HG02852 (cell line): ENCODE measurements around the gene GTF2A2.
"Not testable (repeated sequence)": the region's sequence is repeated elsewhere in the genome, so short reads cannot be mapped to it uniquely, and the experiment has no call there.

Source experiments
- ATAC-seq: cut with Tn5 transposase; IDR thresholded peaks from one replicate; pipeline ENCODE4 v1.9.1; 2021; ENCODE audit warnings: mild to moderate bottlenecking, moderate library complexity; ENCODE audit not compliant: unreplicated experiment

GTF2A2 gene, protein sequence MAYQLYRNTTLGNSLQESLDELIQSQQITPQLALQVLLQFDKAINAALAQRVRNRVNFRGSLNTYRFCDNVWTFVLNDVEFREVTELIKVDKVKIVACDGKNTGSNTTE

DNA sequence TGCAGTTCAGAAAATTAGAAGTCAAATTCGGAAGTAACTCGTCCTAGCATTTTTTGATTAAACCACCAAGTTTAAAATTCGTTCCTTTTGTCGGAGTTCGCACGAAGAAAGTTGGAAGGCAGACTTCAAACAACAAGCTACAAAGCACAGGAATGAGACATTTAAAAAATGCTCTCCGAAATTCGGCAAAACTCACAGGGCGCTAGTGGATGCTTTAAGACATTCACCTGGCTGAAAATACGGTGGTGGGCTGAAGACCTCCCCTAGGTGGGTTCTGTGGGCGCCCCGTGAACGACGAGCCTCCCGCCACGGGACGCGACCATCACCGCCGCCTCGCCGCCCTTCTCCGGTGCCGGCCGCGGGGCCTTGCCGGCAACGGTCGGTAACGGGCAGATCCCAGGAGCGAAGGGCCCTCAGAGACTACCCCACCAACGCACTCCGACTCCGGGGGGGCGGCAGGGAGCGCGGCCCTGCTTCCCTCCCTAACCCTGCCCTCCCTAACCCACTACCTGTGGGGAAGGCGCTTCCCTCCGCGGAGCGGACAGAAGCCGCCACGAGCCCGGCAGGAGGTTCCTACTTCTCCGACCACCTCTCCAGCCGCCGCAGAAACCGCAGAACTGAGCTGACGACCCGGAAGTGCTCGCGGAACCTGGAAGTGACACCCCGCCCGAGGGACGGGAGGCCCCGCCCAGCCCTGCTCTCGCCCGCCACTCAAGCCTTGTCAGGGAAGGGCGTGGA is at the start of gene GTF2A2:
GTF2A2 (minus strand) TSS at position 619 of the 738 bp plus-strand sequence. CDS start 5,238 bp downstream, outside the sequence.
- peak; percentile 99 for ATAC-seq

DNA sequence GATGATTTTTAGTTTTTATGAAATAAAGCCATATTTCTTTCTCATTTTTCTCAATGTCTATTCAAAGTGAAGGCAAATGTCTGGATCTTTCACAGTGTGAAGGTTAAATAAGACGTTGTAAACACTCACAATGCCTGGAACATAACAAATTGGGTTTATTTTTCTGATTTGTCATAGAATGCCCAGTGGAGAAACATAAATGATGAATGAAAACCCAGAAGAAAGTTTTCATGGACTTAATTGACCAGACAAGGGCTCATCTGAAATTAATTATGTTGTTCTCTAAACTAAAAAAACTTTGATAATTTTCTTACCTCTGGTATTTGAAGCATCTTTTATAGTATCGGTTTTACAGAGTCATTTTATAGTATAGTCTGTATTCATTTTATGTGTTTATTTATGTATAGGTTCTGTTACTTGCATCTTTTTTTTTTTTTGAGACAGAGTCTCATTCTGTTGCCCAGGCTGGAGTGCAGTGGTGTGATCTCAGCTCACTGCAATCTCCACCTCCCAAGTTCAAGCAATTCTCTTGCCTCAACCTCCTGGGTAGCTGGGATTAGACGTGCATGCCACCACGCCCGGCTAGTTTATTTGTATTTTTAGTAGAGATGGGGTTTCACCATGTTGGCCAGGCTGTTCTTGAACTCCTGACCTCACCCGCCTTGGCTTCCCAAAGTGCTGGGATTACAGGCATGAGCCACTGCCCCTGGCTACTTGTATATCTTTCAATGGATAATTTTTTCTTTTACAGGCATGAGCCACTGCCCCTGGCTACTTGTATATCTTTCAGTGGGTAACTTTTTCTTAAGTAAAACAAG is 46.9 kb upstream of the GTF2A2 start:
- ATAC-seq, result no peak

DNA sequence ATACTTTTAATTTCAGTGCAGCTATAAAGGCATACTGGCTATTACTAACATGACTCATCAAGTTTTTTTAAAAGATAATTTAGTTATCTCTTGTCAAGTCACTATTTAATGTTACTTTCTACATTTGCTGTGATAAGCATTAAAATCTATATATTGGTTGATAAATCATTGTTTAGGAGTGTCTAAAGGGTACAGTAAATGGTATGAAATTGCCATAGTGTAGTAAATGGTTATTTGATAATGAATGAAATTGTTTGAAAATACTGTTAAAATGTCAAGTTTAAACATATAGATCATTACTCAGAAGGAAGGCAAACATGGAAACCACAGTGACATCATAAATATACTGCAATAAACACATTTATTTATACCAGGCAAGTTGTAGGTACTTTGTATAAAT is 45.0 kb upstream of the GTF2A2 start:
- ATAC-seq, result no peak

DNA sequence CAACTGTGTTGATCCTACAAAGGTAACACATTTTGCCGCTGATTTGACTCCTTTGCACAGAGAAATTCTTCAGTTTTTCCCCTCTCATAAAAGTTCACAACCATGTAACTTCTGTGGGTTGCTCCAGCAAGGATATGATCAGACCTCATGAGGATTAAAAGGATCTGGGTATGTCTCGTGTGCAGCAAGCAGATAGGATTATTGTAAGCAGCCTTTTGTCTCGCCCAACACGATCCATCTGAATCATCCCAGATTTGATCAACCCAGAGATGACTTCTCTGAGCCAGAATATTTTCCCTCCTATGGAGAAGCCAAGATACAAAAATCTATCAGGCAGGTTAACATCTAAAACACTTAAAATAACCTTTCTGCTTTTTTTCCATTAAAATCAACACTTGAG is 44.6 kb upstream of the GTF2A2 start:
- ATAC-seq, result no peak

- ATAC-seq, result no peak
Observed at GRCh38 chr15:59699810-59700431, 42.6 kb upstream of the GTF2A2 start.

DNA sequence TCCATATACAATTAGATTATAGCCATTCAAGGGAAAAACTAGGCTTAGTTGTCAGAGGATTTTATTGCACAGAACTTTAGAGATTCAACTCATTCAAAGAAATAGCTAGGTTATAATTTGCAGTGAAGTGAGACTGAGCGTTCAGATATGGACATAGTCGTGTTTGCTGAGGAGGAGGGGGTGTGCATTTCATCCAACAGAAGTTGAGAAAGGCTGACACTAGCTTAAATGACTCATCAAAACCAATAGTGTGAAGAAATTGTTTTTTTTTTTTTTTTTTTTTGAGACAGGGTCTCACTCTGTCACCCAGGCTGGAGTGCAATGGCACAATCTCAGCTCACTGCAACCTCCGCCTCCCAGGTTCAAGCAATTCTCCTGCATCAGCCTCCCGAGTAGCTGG is 40.8 kb upstream of the GTF2A2 start:
- ATAC-seq, result not testable (repeated sequence)

- ATAC-seq, result no peak
Observed at GRCh38 chr15:59696332-59696731, 39.0 kb upstream of the GTF2A2 start.

DNA sequence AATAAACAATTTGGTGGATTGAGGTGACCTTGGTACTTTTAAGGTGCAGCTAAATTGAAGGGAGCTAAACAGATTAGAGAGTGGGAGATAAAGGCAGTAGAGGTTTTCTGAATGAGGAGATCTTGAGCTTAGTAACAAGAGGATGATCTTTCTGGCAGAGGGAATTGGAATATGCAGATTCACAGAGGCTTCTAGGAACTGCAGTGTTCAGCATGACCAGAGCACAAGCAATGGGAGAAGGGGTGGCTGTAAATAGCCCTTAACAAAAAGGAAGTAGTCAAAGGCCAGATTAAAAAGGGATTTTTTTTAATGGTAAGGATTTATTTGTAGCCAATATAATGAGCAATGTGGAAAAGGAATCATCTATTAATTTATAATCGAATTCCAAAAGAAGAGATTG is 37.5 kb upstream of the GTF2A2 start:
- no peak for ATAC-seq

GRCh38 chr15:59691194-59691805 is 34.0 kb upstream of the GTF2A2 start:
- ATAC-seq, result no peak

DNA sequence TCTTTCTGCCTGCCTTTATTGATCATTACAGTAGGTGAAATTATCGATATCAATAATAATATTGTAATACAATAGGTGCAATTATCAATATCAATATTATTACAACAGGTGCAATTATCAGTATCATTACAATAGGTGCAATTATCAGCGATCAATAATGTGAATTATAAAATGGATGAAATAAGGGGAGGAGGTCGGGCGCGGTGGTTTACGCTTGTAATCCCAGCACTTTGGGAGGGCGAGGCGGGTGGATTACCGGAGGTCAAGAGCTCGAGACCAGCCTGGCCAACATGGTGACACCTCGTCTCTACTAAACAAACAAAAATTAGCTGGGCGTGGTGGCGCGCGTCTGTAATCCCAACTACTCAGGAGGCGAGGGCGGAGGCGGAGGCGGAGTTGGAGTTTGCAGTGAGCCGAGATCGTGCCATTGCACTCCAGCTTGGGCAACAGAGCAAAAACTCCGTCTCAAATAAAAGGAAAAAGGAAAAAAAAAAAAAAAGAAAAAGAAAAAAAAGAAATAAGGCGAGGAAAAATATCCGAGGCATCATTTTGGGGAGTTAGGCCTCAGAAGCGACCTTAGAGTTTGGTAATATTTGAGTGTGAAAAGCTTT is 32.4 kb upstream of the GTF2A2 start:
- ATAC-seq, result no peak

- peak; percentile 85 for ATAC-seq
Observed at GRCh38 chr15:59688782-59689625, 31.7 kb upstream of the GTF2A2 start, which contains the start of gene BNIP2. Gene BNIP2, minus strand, starts transcription at chr15:59689320. Its CDS starts 6,863 bp downstream, at chr15:59682457.

DNA sequence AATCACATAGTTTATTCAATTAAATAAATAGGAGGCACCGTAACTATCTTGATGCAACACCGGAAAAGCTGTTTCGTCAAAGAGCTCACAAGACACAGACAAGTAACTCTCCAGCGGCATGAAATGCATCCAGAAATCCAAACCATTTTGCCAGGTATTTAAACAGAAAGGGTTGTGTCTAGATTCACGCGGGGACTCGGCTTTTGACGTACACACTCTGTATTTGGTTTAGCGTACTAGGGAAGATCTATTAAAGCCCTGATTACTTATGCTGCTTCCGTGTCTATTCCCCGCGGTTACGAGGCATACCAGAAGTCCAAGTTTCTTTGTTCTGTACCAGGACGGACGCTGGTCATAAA is 31.1 kb upstream of the GTF2A2 start:
- ATAC-seq, result peak; percentile 6

- ATAC-seq, result no peak
Observed at GRCh38 chr15:59687836-59688235, 30.5 kb upstream of the GTF2A2 start.

GRCh38 chr15:59686389-59686788 is 29.1 kb upstream of the GTF2A2 start:
- ATAC-seq, result no peak

- ATAC-seq, result no peak
Observed at GRCh38 chr15:59685737-59686297, 28.5 kb upstream of the GTF2A2 start.

- no peak for ATAC-seq
Observed at GRCh38 chr15:59680870-59681269, 23.6 kb upstream of the GTF2A2 start.

DNA sequence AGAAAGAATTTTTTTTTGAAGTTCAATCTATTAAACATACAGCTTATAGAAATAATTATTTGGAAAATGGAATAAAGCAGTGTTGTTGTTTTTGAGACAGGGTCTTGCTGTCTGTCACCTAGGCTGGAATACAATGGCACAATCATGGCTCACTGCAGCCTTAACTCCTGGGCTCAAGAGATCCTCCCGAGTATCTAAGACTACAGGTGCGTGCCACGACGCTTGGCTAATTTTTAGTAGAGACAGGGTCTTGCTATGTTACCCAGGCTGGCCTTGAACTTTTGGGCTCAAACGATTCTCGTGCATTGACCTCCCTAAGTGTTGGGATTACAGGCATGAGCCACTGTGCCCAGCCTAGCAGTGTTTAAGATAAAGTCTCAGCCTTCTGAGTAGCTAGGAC is 23.0 kb upstream of the GTF2A2 start:
- no peak for ATAC-seq

DNA sequence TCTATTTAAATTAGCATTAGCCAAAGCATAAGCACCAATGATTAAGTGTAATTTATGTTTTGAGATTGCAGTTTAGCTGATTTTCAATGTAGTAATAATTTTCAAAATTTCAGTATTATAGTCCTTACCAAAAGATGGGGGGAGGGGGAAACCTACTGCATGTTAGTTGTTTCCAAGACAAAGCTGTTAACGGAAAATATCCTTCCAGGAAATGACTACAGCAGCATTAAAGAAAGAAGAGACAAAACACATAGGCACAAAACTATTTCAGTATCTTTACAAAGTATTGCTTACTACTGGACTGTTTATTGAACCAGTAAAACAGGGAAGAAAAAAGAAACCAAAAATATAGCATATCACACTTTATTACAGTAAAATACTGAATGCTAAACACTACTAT is 21.3 kb upstream of the GTF2A2 start:
- ATAC-seq, result no peak

- ATAC-seq, result no peak
Observed at GRCh38 chr15:59678172-59678571, 20.9 kb upstream of the GTF2A2 start.
